ENCODE measurements around the gene TTLL3.
"Not testable (repeated sequence)": the region's sequence is repeated elsewhere in the genome, so short reads cannot be mapped to it uniquely, and the experiment has no call there.

The TTLL3 gene

GRCh38 chr3:9861201-9861600 is 51.1 kb downstream of the TTLL3 start:
- peaks cover 19% of the 10 kb centered on the region for H3K4me1 ChIP-seq (ENCODE audit: control insufficient read depth, insufficient read depth, low read length, unreplicated experiment)
- H3K27ac ChIP-seq (ENCODE audit: low read depth, low read length) = no peak overlapping the region
- H2AFZ ChIP-seq (ENCODE audit: low read length, unreplicated experiment) = no peak overlapping the region
- H3K36me3 ChIP-seq (ENCODE audit: insufficient read depth, low read length) = no peaks in the 10 kb centered on the region
- no peaks in the 10 kb centered on the region for H3K79me2 ChIP-seq (ENCODE audit: control insufficient read depth, insufficient read depth, low read length, unreplicated experiment)
- H3K27me3 ChIP-seq (ENCODE audit: insufficient read depth, low read length) = no peaks in the 10 kb centered on the region
- H3K4me3 ChIP-seq (ENCODE audit: low read depth, low read length) = no peak overlapping the region

DNA sequence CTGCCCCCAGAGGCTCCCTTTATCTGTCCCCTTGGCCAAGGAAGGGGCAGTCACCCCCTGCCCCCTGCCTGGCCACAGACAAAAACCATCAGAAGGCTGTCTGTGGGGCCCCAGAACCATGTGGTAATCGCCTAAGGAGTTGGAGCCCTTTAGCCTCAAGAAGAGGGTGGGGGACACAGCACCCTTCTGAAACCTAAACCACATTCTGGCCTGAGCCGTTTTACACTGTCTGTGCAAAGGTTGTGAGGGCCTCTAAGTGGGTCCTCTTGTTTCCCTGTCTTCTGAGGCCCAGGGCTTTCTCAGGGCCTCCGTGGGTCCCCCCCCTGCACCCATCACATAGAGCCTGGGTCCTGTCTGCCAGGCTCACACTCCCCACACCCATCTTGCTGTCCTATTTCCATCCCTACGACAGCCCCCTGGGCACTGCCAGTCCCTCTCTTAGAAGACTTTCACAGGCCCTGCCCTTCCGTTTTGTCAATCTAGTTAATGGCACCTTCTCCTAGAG is 51.6 kb downstream of the TTLL3 start:
- H3K4me1 ChIP-seq (ENCODE audit: control insufficient read depth, insufficient read depth, low read length, unreplicated experiment) = peaks cover 19% of the 10 kb centered on the region
- no peaks in the 10 kb centered on the region for H3K27me3 ChIP-seq (ENCODE audit: insufficient read depth, low read length)
- H3K36me3 ChIP-seq (ENCODE audit: insufficient read depth, low read length) = no peaks in the 10 kb centered on the region
- H3K27ac ChIP-seq (ENCODE audit: low read depth, low read length) = no peak overlapping the region
- H3K79me2 ChIP-seq (ENCODE audit: control insufficient read depth, insufficient read depth, low read length, unreplicated experiment) = no peaks in the 10 kb centered on the region
- no peak overlapping the region for H3K4me3 ChIP-seq (ENCODE audit: low read depth, low read length)
- H2AFZ ChIP-seq (ENCODE audit: low read length, unreplicated experiment) = no peak overlapping the region

- H3K27me3 ChIP-seq (ENCODE audit: insufficient read depth, low read length) = no peaks in the 10 kb centered on the region
- H2AFZ ChIP-seq (ENCODE audit: low read length, unreplicated experiment) = no peak overlapping the region
- no peaks in the 10 kb centered on the region for H3K79me2 ChIP-seq (ENCODE audit: control insufficient read depth, insufficient read depth, low read length, unreplicated experiment)
- H3K4me1 ChIP-seq (ENCODE audit: control insufficient read depth, insufficient read depth, low read length, unreplicated experiment) = peaks cover 19% of the 10 kb centered on the region
- no peaks in the 10 kb centered on the region for H3K36me3 ChIP-seq (ENCODE audit: insufficient read depth, low read length)
- H3K27ac ChIP-seq (ENCODE audit: low read depth, low read length) = no peak overlapping the region
- H3K4me3 ChIP-seq (ENCODE audit: low read depth, low read length) = no peak overlapping the region
Measured at GRCh38 chr3:9862391-9863057, 52.5 kb downstream of the TTLL3 start.

DNA sequence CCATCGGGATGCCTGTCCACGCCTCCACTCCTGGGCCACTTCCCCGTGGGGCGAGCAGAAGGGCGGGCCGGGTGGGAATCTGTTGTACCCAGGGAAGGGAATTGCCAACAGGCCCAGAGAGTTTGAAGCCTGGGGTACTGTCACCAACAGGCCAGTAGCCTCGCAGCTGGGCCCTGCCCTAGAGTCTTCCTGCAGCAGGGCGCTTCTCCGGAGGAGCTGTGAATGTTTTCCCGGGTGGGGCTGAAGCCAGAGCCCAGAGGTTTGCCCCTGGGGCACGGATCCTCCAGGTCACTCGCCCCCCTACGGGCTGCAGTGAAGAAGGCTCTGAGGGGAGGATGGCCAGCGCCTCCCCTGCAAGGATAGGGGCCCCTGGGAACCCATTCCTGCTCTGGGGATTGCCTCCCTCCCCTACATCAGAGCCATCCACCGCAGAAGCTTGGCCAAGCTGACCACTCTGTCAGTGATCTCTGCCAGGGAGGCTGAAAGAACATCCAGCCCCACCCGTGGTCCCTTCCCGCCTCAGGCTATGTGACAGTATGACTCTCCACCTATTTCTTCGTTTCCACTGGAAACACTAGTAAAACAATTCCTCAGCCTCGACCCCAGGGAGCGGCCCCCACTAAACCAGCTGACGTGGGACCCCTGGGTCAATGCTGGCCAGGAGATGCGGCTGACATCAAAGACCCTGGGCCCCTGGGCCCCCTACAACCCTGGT is 53.2 kb downstream of the TTLL3 start:
- no peak overlapping the region for H3K4me3 ChIP-seq (ENCODE audit: low read depth, low read length)
- peaks cover 19% of the 10 kb centered on the region for H3K4me1 ChIP-seq (ENCODE audit: control insufficient read depth, insufficient read depth, low read length, unreplicated experiment)
- H3K27me3 ChIP-seq (ENCODE audit: insufficient read depth, low read length) = no peaks in the 10 kb centered on the region
- no peak overlapping the region; the same call in 1 of the 2 replicates for H3K27ac ChIP-seq (ENCODE audit: low read depth, low read length)
- no peaks in the 10 kb centered on the region for H3K36me3 ChIP-seq (ENCODE audit: insufficient read depth, low read length)
- no peaks in the 10 kb centered on the region for H3K79me2 ChIP-seq (ENCODE audit: control insufficient read depth, insufficient read depth, low read length, unreplicated experiment)
- no peak overlapping the region for H2AFZ ChIP-seq (ENCODE audit: low read length, unreplicated experiment)

GRCh38 chr3:9864200-9864927 is 54.3 kb downstream of the TTLL3 start:
- H3K27ac ChIP-seq (ENCODE audit: low read depth, low read length) = peak overlapping the region; percentile 72
- H3K79me2 ChIP-seq (ENCODE audit: control insufficient read depth, insufficient read depth, low read length, unreplicated experiment) = no peaks in the 10 kb centered on the region
- no peaks in the 10 kb centered on the region for H3K27me3 ChIP-seq (ENCODE audit: insufficient read depth, low read length)
- peaks cover 19% of the 10 kb centered on the region for H3K4me1 ChIP-seq (ENCODE audit: control insufficient read depth, insufficient read depth, low read length, unreplicated experiment)
- peak overlapping the region; percentile 93 for H2AFZ ChIP-seq (ENCODE audit: low read length, unreplicated experiment)
- H3K36me3 ChIP-seq (ENCODE audit: insufficient read depth, low read length) = no peaks in the 10 kb centered on the region
- no peak overlapping the region for H3K4me3 ChIP-seq (ENCODE audit: low read depth, low read length)

- peaks cover 19% of the 10 kb centered on the region for H3K4me1 ChIP-seq (ENCODE audit: control insufficient read depth, insufficient read depth, low read length, unreplicated experiment)
- H3K36me3 ChIP-seq (ENCODE audit: insufficient read depth, low read length); H3K27ac ChIP-seq (ENCODE audit: low read depth, low read length); H3K4me3 ChIP-seq (ENCODE audit: low read depth, low read length); H2AFZ ChIP-seq (ENCODE audit: low read length, unreplicated experiment); H3K27me3 ChIP-seq (ENCODE audit: insufficient read depth, low read length); H3K79me2 ChIP-seq (ENCODE audit: control insufficient read depth, insufficient read depth, low read length, unreplicated experiment): not testable (repeated sequence)
Measured at GRCh38 chr3:9865125-9865637, 55.1 kb downstream of the TTLL3 start.

DNA sequence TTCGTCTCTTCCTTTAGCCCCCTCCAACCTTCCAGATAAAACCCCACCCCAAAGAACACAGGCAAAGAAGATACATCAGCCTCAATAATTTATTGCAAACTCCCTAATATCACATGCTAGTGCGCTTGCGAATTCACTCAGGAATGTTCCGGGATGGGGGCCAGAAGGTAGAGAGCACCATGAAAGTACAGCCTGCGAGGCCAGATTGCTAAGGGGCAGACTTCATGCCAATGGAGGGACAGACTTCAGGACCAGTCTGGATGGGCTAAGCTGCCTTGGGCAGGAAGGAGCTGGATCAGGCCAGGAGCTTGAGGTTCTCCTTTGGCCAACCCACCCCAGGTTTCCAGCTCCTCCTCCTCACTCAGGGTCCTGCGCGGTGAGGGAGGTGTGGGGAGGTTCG is 56.6 kb downstream of the TTLL3 start:
- H2AFZ ChIP-seq (ENCODE audit: low read length, unreplicated experiment) = no peak overlapping the region
- H3K27ac ChIP-seq (ENCODE audit: low read depth, low read length) = no peak overlapping the region
- H3K79me2 ChIP-seq (ENCODE audit: control insufficient read depth, insufficient read depth, low read length, unreplicated experiment) = no peaks in the 10 kb centered on the region
- no peaks in the 10 kb centered on the region for H3K36me3 ChIP-seq (ENCODE audit: insufficient read depth, low read length)
- peaks cover 29% of the 10 kb centered on the region for H3K4me1 ChIP-seq (ENCODE audit: control insufficient read depth, insufficient read depth, low read length, unreplicated experiment)
- no peak overlapping the region for H3K4me3 ChIP-seq (ENCODE audit: low read depth, low read length)
- H3K27me3 ChIP-seq (ENCODE audit: insufficient read depth, low read length) = no peaks in the 10 kb centered on the region

DNA sequence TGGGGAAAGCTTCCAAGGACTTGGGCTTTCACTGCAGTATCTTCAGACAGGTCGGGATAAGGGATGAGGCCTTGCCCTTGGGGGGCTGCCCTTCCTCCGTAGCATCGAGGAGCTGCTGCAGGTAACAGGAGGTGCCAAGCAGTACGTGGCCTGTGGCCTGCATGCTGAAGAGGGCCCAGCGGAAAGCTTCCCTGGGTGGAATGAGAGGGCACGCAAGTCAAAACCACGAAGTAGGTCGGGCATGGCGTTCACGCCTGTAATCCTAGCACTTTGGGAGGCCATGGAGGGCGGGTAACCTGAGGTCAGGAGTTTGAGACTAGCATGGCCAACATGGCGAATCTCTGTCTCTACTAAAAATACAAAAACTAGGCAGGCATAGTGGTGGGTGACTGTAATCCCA is 57.0 kb downstream of the TTLL3 start:
- Histone ChIP-seq H3K4me3 (ENCODE audit: low read depth, low read length) (no peak overlapping the region), H2AFZ (ENCODE audit: low read length, unreplicated experiment) (no peak overlapping the region), H3K79me2 (ENCODE audit: control insufficient read depth, insufficient read depth, low read length, unreplicated experiment) (no peaks in the 10 kb centered on the region), H3K27me3 (ENCODE audit: insufficient read depth, low read length) (no peaks in the 10 kb centered on the region), H3K4me1 (ENCODE audit: control insufficient read depth, insufficient read depth, low read length, unreplicated experiment) (peaks cover 34% of the 10 kb centered on the region), H3K27ac (ENCODE audit: low read depth, low read length) (no peak overlapping the region), H3K36me3 (ENCODE audit: insufficient read depth, low read length) (no peaks in the 10 kb centered on the region)

- H3K27ac ChIP-seq (ENCODE audit: low read depth, low read length) = no peak overlapping the region
- H3K79me2 ChIP-seq (ENCODE audit: control insufficient read depth, insufficient read depth, low read length, unreplicated experiment) = no peaks in the 10 kb centered on the region
- no peaks in the 10 kb centered on the region for H3K27me3 ChIP-seq (ENCODE audit: insufficient read depth, low read length)
- no peaks in the 10 kb centered on the region for H3K36me3 ChIP-seq (ENCODE audit: insufficient read depth, low read length)
- H3K4me3 ChIP-seq (ENCODE audit: low read depth, low read length) = no peak overlapping the region
- H2AFZ ChIP-seq (ENCODE audit: low read length, unreplicated experiment) = no peak overlapping the region
- peaks cover 20% of the 10 kb centered on the region for H3K4me1 ChIP-seq (ENCODE audit: control insufficient read depth, insufficient read depth, low read length, unreplicated experiment)
Measured at GRCh38 chr3:9869955-9870354, 59.9 kb downstream of the TTLL3 start.

GRCh38 chr3:9870978-9871377 is 60.9 kb downstream of the TTLL3 start:
- no peak overlapping the region for H3K4me3 ChIP-seq (ENCODE audit: low read depth, low read length)
- no peaks in the 10 kb centered on the region for H3K79me2 ChIP-seq (ENCODE audit: control insufficient read depth, insufficient read depth, low read length, unreplicated experiment)
- H3K4me1 ChIP-seq (ENCODE audit: control insufficient read depth, insufficient read depth, low read length, unreplicated experiment) = peaks cover 27% of the 10 kb centered on the region
- H2AFZ ChIP-seq (ENCODE audit: low read length, unreplicated experiment) = no peak overlapping the region
- H3K27ac ChIP-seq (ENCODE audit: low read depth, low read length) = peak overlapping the region; percentile 58
- no peaks in the 10 kb centered on the region for H3K27me3 ChIP-seq (ENCODE audit: insufficient read depth, low read length)
- H3K36me3 ChIP-seq (ENCODE audit: insufficient read depth, low read length) = no peaks in the 10 kb centered on the region
